Common myeloid progenitor, CD34-positive (primary cell): ENCODE results near the gene ST14.
"Not testable (repeated sequence)": the region's sequence is repeated elsewhere in the genome, so short reads cannot be mapped to it uniquely, and the experiment has no call there.

Experiments used
- CTCF ChIA-PET: fragments of 350-600 bp; sonication (Branson Sonifier 250); formaldehyde crosslinking; loops from one replicate; lab custom pipeline; 2021; ENCODE audit warnings: antibody characterized with exemption; lab: Charles Lee
- POLR2A ChIA-PET: fragments of 350-600 bp; sonication (Branson Sonifier 250); formaldehyde crosslinking; loops from one replicate; lab custom pipeline; 2021; ENCODE audit warnings: antibody characterized with exemption; lab: Charles Lee
- DNase-seq, 3 donors: peaks; one replicate each; pipeline versions ENCODE4 v3.0.0 to v3.0.0-alpha.2; 2013
- H3K27ac ChIP-seq, 2 experiments: 1 replicate in 1 of 2; 2 replicates in 1 of 2; pipeline ENCODE4 v1.7.0; 2013; ENCODE audit warnings: inconsistent platforms in 2 of 2, low read length in 2 of 2, mild to moderate bottlenecking in 2 of 2, low read depth in 1 of 2, moderate library complexity in 1 of 2; ENCODE audit not compliant: severe bottlenecking in 2 of 2, insufficient read depth in 1 of 2, poor library complexity in 1 of 2
- H3K27me3 ChIP-seq, 5 experiments: replicated peaks in 2 of 5; 1 replicate in 3 of 5; 2 replicates in 2 of 5; pipeline versions ENCODE4 v1.6.1 to v1.7.0; 2013; ENCODE audit warnings: low read length in 4 of 5, mild to moderate bottlenecking in 2 of 5, moderate library complexity in 2 of 5, inconsistent platforms in 1 of 5; ENCODE audit not compliant: insufficient read depth in 5 of 5, control insufficient read depth in 4 of 5
- H3K36me3 ChIP-seq, 4 experiments: 1 replicate in 2 of 4; 2 replicates in 2 of 4; pipeline versions ENCODE4 v1.6.1 to v1.7.0; 2013; ENCODE audit warnings: low read length in 3 of 4, control low read depth in 1 of 4, mild to moderate bottlenecking in 1 of 4; ENCODE audit not compliant: control insufficient read depth in 4 of 4, insufficient read depth in 4 of 4
- H3K4me1 ChIP-seq, 4 experiments: 1 replicate in 3 of 4; 2 replicates in 1 of 4; pipeline versions ENCODE4 v1.6.1 to v1.7.1; 2013; ENCODE audit warnings: low read length in 3 of 4, mild to moderate bottlenecking in 3 of 4, control low read depth in 1 of 4, inconsistent platforms in 1 of 4, moderate library complexity in 1 of 4; ENCODE audit not compliant: control insufficient read depth in 4 of 4, insufficient read depth in 4 of 4; ENCODE audit errors: control extremely low read depth in 1 of 4
- H3K4me3 ChIP-seq, 7 experiments: 1 replicate in 4 of 7; 2 replicates in 3 of 7; pipeline versions ENCODE4 v1.5.1 to v1.7.0; 2013; ENCODE audit warnings: mild to moderate bottlenecking in 7 of 7, low read length in 6 of 7, moderate library complexity in 6 of 7, inconsistent platforms in 2 of 7, low read depth in 2 of 7, control low read depth in 1 of 7; ENCODE audit not compliant: insufficient read depth in 4 of 7, control insufficient read depth in 1 of 7; ENCODE audit errors: extremely low read depth in 1 of 7
- H3K9me3 ChIP-seq, 5 experiments: 1 replicate in 4 of 5; 2 replicates in 1 of 5; pipeline versions ENCODE4 v1.6.1 to v1.7.1; 2013; ENCODE audit warnings: low read length in 4 of 5, mild to moderate bottlenecking in 2 of 5, inconsistent platforms in 1 of 5, low read depth in 1 of 5, moderate library complexity in 1 of 5; ENCODE audit not compliant: control insufficient read depth in 4 of 5, insufficient read depth in 2 of 5; ENCODE audit errors: control extremely low read depth in 1 of 5
- WGBS: methylation state at CpG from one replicate; pipeline ENCODE4 v1.1.5; 2013; ENCODE audit not compliant: insufficient coverage; 5-methylcytosine and 5-hydroxymethylcytosine counted together

ST14 gene

DNA sequence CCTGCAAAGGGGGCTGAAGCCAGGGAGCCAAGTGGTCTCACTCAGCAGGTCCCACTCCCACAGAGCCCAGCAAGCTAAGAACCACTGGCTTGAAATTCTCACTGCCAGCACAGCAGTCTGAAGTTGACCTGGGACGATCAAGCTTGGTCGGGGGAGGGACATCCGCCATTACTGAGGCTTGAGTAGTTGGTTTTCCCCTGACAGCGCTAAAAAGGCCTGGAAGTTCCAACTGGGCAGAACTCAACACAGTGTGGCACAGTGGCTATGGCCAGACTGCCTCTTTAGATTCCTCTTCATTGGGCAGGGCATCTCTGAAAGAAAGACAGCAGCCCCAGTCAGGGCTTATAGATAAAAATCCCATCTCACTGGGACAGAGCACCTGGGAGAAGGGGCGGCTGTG is 90.3 kb downstream of the ST14 start:
- CTCF ChIA-PET, H3K4me3 ChIP-seq, H3K27ac ChIP-seq, DNase-seq, POLR2A ChIA-PET, H3K27me3 ChIP-seq, H3K4me1 ChIP-seq: not testable (repeated sequence)
- Histone ChIP-seq H3K9me3 (peaks cover 0 to 11% (median 0%) of the 10 kb centered on the region in 5 experiments), H3K36me3 (peaks cover 0 to 18% (median 5%) of the 10 kb centered on the region in 4 experiments)
- 98% methylated on average over 5 of the region's 5 CpGs for WGBS

DNA sequence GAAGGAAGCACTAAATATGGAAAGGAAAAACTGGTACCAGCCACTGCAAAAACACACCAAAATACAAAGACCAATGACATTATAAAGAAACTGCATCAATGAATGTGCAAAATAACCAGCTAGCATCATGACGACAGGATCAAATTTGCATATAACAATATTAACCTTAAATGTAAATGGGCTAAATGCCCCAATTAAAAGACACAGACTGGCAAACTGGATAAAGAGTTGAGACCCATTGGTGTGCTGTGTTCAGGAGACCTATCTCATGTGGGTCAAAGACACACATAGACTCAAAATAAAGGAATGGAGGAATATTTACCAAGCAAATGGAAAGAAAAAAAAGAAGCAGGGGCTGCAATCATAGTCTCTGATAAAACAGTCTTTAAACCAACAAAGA is 92.2 kb downstream of the ST14 start:
- H3K27me3 ChIP-seq, H3K4me3 ChIP-seq, H3K4me1 ChIP-seq, H3K27ac ChIP-seq, CTCF ChIA-PET, POLR2A ChIA-PET: not testable (repeated sequence)
- DNase-seq = peak in 2 of 3 donors; percentile 34 to 48
- Histone ChIP-seq H3K36me3 (peaks cover 2 to 12% (median 7%) of the 10 kb centered on the region in 4 experiments), H3K9me3 (peaks cover 0 to 13% (median 4%) of the 10 kb centered on the region in 5 experiments)
- no CpG with 5 or more reads among the region's 1 CpG for WGBS
